GM19324 (cell line): ENCODE data around the gene RAB40C.
"Not testable (repeated sequence)": the region's sequence is repeated elsewhere in the genome, so short reads cannot be mapped to it uniquely, and the experiment has no call there.

Experiments
- ATAC-seq: cut with Tn5 transposase; IDR thresholded peaks from one replicate; pipeline ENCODE4 v1.9.1; 2021; ENCODE audit warnings: mild to moderate bottlenecking, moderate library complexity; ENCODE audit not compliant: unreplicated experiment, low FRiP score

RAB40C gene

GRCh38 chr16:588889-589657 lies 793 bp upstream of the RAB40C start:
- peak; percentile 81 for ATAC-seq

- ATAC-seq: no peak
Observed at GRCh38 chr16:590188-590814, 435 bp downstream of the RAB40C start.

GRCh38 chr16:590815-591200 lies 942 bp downstream of the RAB40C start:
- ATAC-seq: no peak

GRCh38 chr16:591231-591630 lies 1.4 kb downstream of the RAB40C start:
- ATAC-seq: no peak

- no peak for ATAC-seq
Observed at GRCh38 chr16:591892-592517, 2.1 kb downstream of the RAB40C start.

- ATAC-seq: no peak
Observed at GRCh38 chr16:592518-593306, 2.8 kb downstream of the RAB40C start.

- no peak for ATAC-seq
Observed at GRCh38 chr16:593406-593805, 3.5 kb downstream of the RAB40C start.

GRCh38 chr16:593807-594206 lies 3.9 kb downstream of the RAB40C start:
- no peak for ATAC-seq

- no peak for ATAC-seq
Observed at GRCh38 chr16:595094-595528, 5.2 kb downstream of the RAB40C start.

GRCh38 chr16:595942-596735 lies 6.3 kb downstream of the RAB40C start:
- no peak for ATAC-seq

- ATAC-seq: no peak
Observed at GRCh38 chr16:596736-597060, 6.8 kb downstream of the RAB40C start.

GRCh38 chr16:597655-598054 lies 7.8 kb downstream of the RAB40C start:
- ATAC-seq: not testable (repeated sequence)

GRCh38 chr16:598823-599739 lies 9.2 kb downstream of the RAB40C start:
- no peak for ATAC-seq

GRCh38 chr16:600781-601180 lies 10.9 kb downstream of the RAB40C start:
- no peak for ATAC-seq

GRCh38 chr16:603933-604332 lies 14.1 kb downstream of the RAB40C start:
- no peak for ATAC-seq

- ATAC-seq: no peak
Observed at GRCh38 chr16:606656-607307, 16.9 kb downstream of the RAB40C start.

- ATAC-seq: no peak
Observed at GRCh38 chr16:608019-608418, 18.2 kb downstream of the RAB40C start.

GRCh38 chr16:609316-609715 lies 19.4 kb downstream of the RAB40C start:
- no peak for ATAC-seq

- no peak for ATAC-seq
Observed at GRCh38 chr16:609984-610383, 20.1 kb downstream of the RAB40C start.
